ENCODE data around the gene AGAP5. TPM values are rescaled to one million over a fixed set of nuclear protein-coding genes. Genes with fewer than 3 reads are reported as not detected.
A peak's percentile ranks its signal among the peaks of the same experiment; 100 is the strongest.

The AGAP5 gene
- total and polyA plus RNA-seq, 9 of the 15 experiments (the other 6 are each of a cell fraction or from before 2014, with no cell fraction given) = 0.32 to 7.5 (median 5.3) TPM

DNA sequence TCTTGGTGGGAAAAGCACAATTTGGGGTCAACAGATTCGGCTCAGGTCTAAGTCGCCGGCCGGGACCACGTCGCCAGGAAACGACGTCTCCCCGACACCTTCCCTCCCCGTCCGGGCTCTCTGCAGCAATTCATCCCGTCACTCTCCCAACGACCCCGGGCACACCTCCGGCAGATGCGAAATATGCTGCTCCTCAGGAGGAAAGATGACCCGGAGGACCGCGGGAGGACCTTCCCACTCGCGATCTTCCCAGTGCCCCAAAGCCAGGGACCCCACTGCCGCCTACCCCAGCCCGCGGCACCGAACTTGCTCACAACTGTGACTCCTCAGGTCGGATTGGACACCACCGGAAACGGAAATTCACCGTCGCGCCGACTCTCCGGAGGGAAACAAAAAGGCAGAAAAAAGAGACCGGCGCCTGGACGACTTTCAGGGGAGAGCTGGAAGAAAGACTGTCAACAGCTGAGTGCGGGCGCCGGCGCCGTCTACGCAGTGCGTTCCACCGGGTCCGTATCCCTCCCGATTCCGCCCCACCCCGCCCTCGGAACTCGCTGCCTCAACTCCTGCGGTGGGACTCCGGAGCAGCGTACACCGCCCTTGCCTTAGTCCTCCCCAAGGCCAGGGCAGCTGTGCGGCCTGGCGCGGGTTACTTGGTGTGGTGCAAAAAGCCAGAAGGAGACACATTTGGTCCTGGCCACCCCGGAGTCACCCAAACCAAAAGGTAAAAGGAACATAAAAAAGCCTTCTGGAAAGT lies 32.4 kb upstream of the AGAP5 start (continued):
- TF ChIP-seq, protein P1, sequence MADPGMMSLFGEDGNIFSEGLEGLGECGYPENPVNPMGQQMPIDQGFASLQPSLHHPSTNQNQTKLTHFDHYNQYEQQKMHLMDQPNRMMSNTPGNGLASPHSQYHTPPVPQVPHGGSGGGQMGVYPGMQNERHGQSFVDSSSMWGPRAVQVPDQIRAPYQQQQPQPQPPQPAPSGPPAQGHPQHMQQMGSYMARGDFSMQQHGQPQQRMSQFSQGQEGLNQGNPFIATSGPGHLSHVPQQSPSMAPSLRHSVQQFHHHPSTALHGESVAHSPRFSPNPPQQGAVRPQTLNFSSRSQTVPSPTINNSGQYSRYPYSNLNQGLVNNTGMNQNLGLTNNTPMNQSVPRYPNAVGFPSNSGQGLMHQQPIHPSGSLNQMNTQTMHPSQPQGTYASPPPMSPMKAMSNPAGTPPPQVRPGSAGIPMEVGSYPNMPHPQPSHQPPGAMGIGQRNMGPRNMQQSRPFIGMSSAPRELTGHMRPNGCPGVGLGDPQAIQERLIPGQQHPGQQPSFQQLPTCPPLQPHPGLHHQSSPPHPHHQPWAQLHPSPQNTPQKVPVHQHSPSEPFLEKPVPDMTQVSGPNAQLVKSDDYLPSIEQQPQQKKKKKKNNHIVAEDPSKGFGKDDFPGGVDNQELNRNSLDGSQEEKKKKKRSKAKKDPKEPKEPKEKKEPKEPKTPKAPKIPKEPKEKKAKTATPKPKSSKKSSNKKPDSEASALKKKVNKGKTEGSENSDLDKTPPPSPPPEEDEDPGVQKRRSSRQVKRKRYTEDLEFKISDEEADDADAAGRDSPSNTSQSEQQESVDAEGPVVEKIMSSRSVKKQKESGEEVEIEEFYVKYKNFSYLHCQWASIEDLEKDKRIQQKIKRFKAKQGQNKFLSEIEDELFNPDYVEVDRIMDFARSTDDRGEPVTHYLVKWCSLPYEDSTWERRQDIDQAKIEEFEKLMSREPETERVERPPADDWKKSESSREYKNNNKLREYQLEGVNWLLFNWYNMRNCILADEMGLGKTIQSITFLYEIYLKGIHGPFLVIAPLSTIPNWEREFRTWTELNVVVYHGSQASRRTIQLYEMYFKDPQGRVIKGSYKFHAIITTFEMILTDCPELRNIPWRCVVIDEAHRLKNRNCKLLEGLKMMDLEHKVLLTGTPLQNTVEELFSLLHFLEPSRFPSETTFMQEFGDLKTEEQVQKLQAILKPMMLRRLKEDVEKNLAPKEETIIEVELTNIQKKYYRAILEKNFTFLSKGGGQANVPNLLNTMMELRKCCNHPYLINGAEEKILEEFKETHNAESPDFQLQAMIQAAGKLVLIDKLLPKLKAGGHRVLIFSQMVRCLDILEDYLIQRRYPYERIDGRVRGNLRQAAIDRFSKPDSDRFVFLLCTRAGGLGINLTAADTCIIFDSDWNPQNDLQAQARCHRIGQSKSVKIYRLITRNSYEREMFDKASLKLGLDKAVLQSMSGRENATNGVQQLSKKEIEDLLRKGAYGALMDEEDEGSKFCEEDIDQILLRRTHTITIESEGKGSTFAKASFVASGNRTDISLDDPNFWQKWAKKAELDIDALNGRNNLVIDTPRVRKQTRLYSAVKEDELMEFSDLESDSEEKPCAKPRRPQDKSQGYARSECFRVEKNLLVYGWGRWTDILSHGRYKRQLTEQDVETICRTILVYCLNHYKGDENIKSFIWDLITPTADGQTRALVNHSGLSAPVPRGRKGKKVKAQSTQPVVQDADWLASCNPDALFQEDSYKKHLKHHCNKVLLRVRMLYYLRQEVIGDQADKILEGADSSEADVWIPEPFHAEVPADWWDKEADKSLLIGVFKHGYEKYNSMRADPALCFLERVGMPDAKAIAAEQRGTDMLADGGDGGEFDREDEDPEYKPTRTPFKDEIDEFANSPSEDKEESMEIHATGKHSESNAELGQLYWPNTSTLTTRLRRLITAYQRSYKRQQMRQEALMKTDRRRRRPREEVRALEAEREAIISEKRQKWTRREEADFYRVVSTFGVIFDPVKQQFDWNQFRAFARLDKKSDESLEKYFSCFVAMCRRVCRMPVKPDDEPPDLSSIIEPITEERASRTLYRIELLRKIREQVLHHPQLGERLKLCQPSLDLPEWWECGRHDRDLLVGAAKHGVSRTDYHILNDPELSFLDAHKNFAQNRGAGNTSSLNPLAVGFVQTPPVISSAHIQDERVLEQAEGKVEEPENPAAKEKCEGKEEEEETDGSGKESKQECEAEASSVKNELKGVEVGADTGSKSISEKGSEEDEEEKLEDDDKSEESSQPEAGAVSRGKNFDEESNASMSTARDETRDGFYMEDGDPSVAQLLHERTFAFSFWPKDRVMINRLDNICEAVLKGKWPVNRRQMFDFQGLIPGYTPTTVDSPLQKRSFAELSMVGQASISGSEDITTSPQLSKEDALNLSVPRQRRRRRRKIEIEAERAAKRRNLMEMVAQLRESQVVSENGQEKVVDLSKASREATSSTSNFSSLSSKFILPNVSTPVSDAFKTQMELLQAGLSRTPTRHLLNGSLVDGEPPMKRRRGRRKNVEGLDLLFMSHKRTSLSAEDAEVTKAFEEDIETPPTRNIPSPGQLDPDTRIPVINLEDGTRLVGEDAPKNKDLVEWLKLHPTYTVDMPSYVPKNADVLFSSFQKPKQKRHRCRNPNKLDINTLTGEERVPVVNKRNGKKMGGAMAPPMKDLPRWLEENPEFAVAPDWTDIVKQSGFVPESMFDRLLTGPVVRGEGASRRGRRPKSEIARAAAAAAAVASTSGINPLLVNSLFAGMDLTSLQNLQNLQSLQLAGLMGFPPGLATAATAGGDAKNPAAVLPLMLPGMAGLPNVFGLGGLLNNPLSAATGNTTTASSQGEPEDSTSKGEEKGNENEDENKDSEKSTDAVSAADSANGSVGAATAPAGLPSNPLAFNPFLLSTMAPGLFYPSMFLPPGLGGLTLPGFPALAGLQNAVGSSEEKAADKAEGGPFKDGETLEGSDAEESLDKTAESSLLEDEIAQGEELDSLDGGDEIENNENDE (IDR thresholded peaks at IDR 0.05; ENCODE audit: low read depth, low read length) = no peak
- TF ChIP-seq GATAD2A (IDR thresholded peaks at IDR 0.05) (no peak), CEBPB (tag; IDR thresholded peaks at IDR 0.05) (no peak), PTTG1 (tag; IDR thresholded peaks at IDR 0.05; ENCODE audit: low read depth) (no peak), TBP (optimal IDR thresholded peaks at IDR 0.05; ENCODE audit: low read depth, low read length) (peak; percentile 83), CTBP1 (IDR thresholded peaks at IDR 0.05; ENCODE audit: borderline replicate concordance) (peak; percentile 66), ZNF830 (CRISPR knock-in tag; IDR thresholded peaks at IDR 0.05) (no peak), GABPA (tag; conservative IDR thresholded peaks at IDR 0.05; ENCODE audit: low read depth) (peak; percentile 100), ZNF695 (CRISPR knock-in tag; IDR thresholded peaks at IDR 0.05) (no peak), MTA3 (IDR thresholded peaks at IDR 0.05; ENCODE audit: borderline replicate concordance) (0 out of 2 replicates have a peak, but pooled peaks have one; percentile 85)
- TF ChIP-seq, protein P2, sequence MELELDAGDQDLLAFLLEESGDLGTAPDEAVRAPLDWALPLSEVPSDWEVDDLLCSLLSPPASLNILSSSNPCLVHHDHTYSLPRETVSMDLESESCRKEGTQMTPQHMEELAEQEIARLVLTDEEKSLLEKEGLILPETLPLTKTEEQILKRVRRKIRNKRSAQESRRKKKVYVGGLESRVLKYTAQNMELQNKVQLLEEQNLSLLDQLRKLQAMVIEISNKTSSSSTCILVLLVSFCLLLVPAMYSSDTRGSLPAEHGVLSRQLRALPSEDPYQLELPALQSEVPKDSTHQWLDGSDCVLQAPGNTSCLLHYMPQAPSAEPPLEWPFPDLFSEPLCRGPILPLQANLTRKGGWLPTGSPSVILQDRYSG (tag; conservative IDR thresholded peaks at IDR 0.05; ENCODE audit: low read depth) = no peak; the same call in 1 of the 2 replicates
- TF ChIP-seq, protein P3, sequence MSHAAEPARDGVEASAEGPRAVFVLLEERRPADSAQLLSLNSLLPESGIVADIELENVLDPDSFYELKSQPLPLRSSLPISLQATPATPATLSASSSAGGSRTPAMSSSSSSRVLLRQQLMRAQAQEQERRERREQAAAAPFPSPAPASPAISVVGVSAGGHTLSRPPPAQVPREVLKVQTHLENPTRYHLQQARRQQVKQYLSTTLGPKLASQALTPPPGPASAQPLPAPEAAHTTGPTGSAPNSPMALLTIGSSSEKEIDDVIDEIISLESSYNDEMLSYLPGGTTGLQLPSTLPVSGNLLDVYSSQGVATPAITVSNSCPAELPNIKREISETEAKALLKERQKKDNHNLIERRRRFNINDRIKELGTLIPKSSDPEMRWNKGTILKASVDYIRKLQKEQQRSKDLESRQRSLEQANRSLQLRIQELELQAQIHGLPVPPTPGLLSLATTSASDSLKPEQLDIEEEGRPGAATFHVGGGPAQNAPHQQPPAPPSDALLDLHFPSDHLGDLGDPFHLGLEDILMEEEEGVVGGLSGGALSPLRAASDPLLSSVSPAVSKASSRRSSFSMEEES (CRISPR knock-in tag; IDR thresholded peaks at IDR 0.05) = no peak
